Right ventricle myocardium superior (tissue), 1 donor: ENCODE data around the gene SNAP25. TPM values are rescaled to one million over a fixed set of nuclear protein-coding genes. Genes with fewer than 3 reads are reported as not detected.
A peak's percentile ranks its signal among the peaks of the same experiment; 100 is the strongest.

ENCODE experiments used
- ATAC-seq: fragments of 200-7000 bp; cut with Tn5 transposase; one replicate; pipeline ENCODE4 v1.9.1; 2020; ENCODE audit warnings: mild to moderate bottlenecking; ENCODE audit not compliant: poor library complexity
- DNase-seq: peaks from one replicate; pipeline ENCODE4 v3.0.0-alpha.2; 2020
- intact Hi-C: fragments of 100-400 bp; cut with DNase I; formaldehyde crosslinking; loops from one replicate; pipeline ENCODE4 v1.11.2; 2022
- total RNA-seq: library from RNA; stranded (reverse); fragmentation: NEBNext Ultra II Directional; extraction: Animal tissue kit (Norgen Biotek cat#: 25700); gene quantifications from one replicate; pipeline ENCODE4 v1.2.1, GENCODE V29; 2021
- donor health status: DM: no; HTN: yes; CAD: no; lungs with severe emphysema.

Gene SNAP25
- total RNA-seq, 1 donor from 2014 or later, result not detected

- intact Hi-C loops, result no loop called here
- ATAC-seq (no peak), DNase-seq (no peak)
These were observed 9.5 kb upstream of the SNAP25 start for GRCh38 chr20:10209091-10209490.

- intact Hi-C loops, result no loop called here
- ATAC-seq (no peak), DNase-seq (no peak)
These were observed 5.1 kb upstream of the SNAP25 start for GRCh38 chr20:10213526-10213925.

GRCh38 chr20:10216146-10216791 lies 2.4 kb upstream of the SNAP25 start:
- DNase-seq (no peak), ATAC-seq (no peak)
- intact Hi-C loops, result no loop called here

- ATAC-seq (no peak), DNase-seq (no peak)
- intact Hi-C loops, result no loop called here
These were observed 764 bp upstream of the SNAP25 start for GRCh38 chr20:10217721-10218410.

GRCh38 chr20:10219452-10219791 lies 792 bp downstream of the SNAP25 start:
- intact Hi-C loops, result no loop called here
- DNase-seq (peak; percentile 79), ATAC-seq (peak; percentile 91)

- no peak for ATAC-seq
- intact Hi-C loops, result no loop called here
These were observed 1.5 kb downstream of the SNAP25 start for GRCh38 chr20:10219993-10220750.

GRCh38 chr20:10221021-10221420 lies 2.4 kb downstream of the SNAP25 start:
- ATAC-seq (no peak), DNase-seq (no peak)
- intact Hi-C loops, result no loop called here

More at GRCh38 chr20:10219993-10220750, 1.5 kb downstream of the SNAP25 start:
- no peak for DNase-seq

GRCh38 chr20:10225439-10226060 lies 6.9 kb downstream of the SNAP25 start:
- no peak for ATAC-seq
- DNase-seq, result no peak
- intact Hi-C loops, result no loop called here

GRCh38 chr20:10228330-10228729 lies 9.7 kb downstream of the SNAP25 start:
- intact Hi-C loops, result no loop called here
- DNase-seq (no peak), ATAC-seq (no peak)

- DNase-seq, result no peak
- intact Hi-C loops, result no loop called here
- no peak for ATAC-seq
These were observed 12.7 kb downstream of the SNAP25 start for GRCh38 chr20:10231290-10231689.

- ATAC-seq, result no peak
- DNase-seq, result no peak
- intact Hi-C loops, result no loop called here
These were observed 18.2 kb downstream of the SNAP25 start for GRCh38 chr20:10236540-10237533.

- no peak for DNase-seq
- ATAC-seq, result no peak
These were observed 21.3 kb downstream of the SNAP25 start for GRCh38 chr20:10239954-10240353.

GRCh38 chr20:10240655-10241054 lies 22.0 kb downstream of the SNAP25 start:
- DNase-seq (no peak), ATAC-seq (no peak)
- intact Hi-C loops, result no loop called here

More at GRCh38 chr20:10239954-10240353, 21.3 kb downstream of the SNAP25 start:
- intact Hi-C loops, result no loop called here

GRCh38 chr20:10242166-10242565 lies 23.5 kb downstream of the SNAP25 start:
- DNase-seq, result no peak
- intact Hi-C loops, result no loop called here
- ATAC-seq, result no peak

- DNase-seq, result no peak
- ATAC-seq, result no peak
- intact Hi-C loops, result no loop called here
These were observed 28.8 kb downstream of the SNAP25 start for GRCh38 chr20:10247440-10247839.

- intact Hi-C loops, result no loop called here
- DNase-seq (no peak), ATAC-seq (no peak)
These were observed 30.6 kb downstream of the SNAP25 start for GRCh38 chr20:10249048-10249770.

- intact Hi-C loops, result no loop called here
- no peak for ATAC-seq
- no peak for DNase-seq
These were observed 31.2 kb downstream of the SNAP25 start for GRCh38 chr20:10249822-10250221.

- intact Hi-C loops, result no loop called here
- ATAC-seq, result no peak
These were observed 32.3 kb downstream of the SNAP25 start for GRCh38 chr20:10250902-10251301.

More at GRCh38 chr20:10250902-10251301, 32.3 kb downstream of the SNAP25 start:
- no peak for DNase-seq
